Left kidney (tissue), 2 donors: ENCODE measurements around the gene ALDH1A2. TPM values are rescaled to one million over a fixed set of nuclear protein-coding genes. Genes with fewer than 3 reads are reported as not detected.
"Not testable (repeated sequence)": the region's sequence is repeated elsewhere in the genome, so short reads cannot be mapped to it uniquely, and the experiment has no call there.

Source experiments
- DNase-seq: peaks from one replicate; pipeline ENCODE4 v3.0.0-alpha.2; 2013
- polyA plus RNA-seq: library from polyadenylated mRNA; unstranded; fragments of 120-200 nt; gene quantifications from one replicate; pipeline ENCODE4 v1.2.1, GENCODE V29; 2013; ENCODE audit not compliant: insufficient read length

Gene ALDH1A2
- polyA plus RNA-seq, 1 donor: 284 TPM

- DNase-seq: no peak
Observed at GRCh38 chr15:58002338-58003126, 63.0 kb downstream of the ALDH1A2 start.

GRCh38 chr15:57999699-58000098 lies 65.8 kb downstream of the ALDH1A2 start:
- DNase-seq: not testable (repeated sequence)

- no peak for DNase-seq
Observed at GRCh38 chr15:57996561-57996960, 69.0 kb downstream of the ALDH1A2 start.

GRCh38 chr15:57994221-57995049 lies 71.1 kb downstream of the ALDH1A2 start:
- no peak for DNase-seq

- no peak for DNase-seq
Observed at GRCh38 chr15:57993409-57994145, 71.9 kb downstream of the ALDH1A2 start.

- DNase-seq: peak; percentile 22
Observed at GRCh38 chr15:57992761-57993355, 72.7 kb downstream of the ALDH1A2 start.

- DNase-seq: no peak
Observed at GRCh38 chr15:57973534-57973933, 92.0 kb downstream of the ALDH1A2 start.

- no peak for DNase-seq
Observed at GRCh38 chr15:57972864-57973263, 92.6 kb downstream of the ALDH1A2 start.

- no peak for DNase-seq
Observed at GRCh38 chr15:57969996-57970395, 95.5 kb downstream of the ALDH1A2 start.

GRCh38 chr15:57969355-57969754 lies 96.2 kb downstream of the ALDH1A2 start:
- no peak for DNase-seq

- DNase-seq: no peak
Observed at GRCh38 chr15:57962887-57963286, 102.6 kb downstream of the ALDH1A2 start.

- DNase-seq: no peak
Observed at GRCh38 chr15:57961919-57962318, 103.6 kb downstream of the ALDH1A2 start.

GRCh38 chr15:57957113-57957512 lies 108.4 kb downstream of the ALDH1A2 start:
- no peak for DNase-seq

- DNase-seq: no peak
Observed at GRCh38 chr15:57953874-57954273, 111.6 kb downstream of the ALDH1A2 start.

GRCh38 chr15:57951328-57951932 lies 114.1 kb downstream of the ALDH1A2 start:
- no peak for DNase-seq

- DNase-seq: peak; percentile 13
Observed at GRCh38 chr15:57950381-57950946, 115.0 kb downstream of the ALDH1A2 start.

- DNase-seq: peak; percentile 49
Observed at GRCh38 chr15:57949374-57949943, 116.1 kb downstream of the ALDH1A2 start.

- no peak for DNase-seq
Observed at GRCh38 chr15:57948351-57949289, 116.9 kb downstream of the ALDH1A2 start.

GRCh38 chr15:57947781-57948180 lies 117.7 kb downstream of the ALDH1A2 start:
- DNase-seq: no peak

- DNase-seq: no peak
Observed at GRCh38 chr15:57947282-57947681, 118.2 kb downstream of the ALDH1A2 start.
